H9 (cell line): ENCODE measurements around the gene CCDC187. TPM values are rescaled to one million over a fixed set of nuclear protein-coding genes. Genes with fewer than 3 reads are reported as not detected.

Experiments
- DNase-seq: peaks from one replicate; pipeline ENCODE4 v3.0.0-alpha.2; 2017
- H2AFZ ChIP-seq: one replicate; pipeline ENCODE4 v1.6.1; 2013; ENCODE audit warnings: mild to moderate bottlenecking, low read length, control low read depth, moderate library complexity
- H2AK5ac ChIP-seq: 2 replicates; pipeline ENCODE4 v1.6.1; 2013; ENCODE audit warnings: low read length, control low read depth, mixed read lengths; ENCODE audit not compliant: insufficient read length
- H2BK120ac ChIP-seq: one replicate; pipeline ENCODE4 v1.6.1; 2013; ENCODE audit warnings: low read depth, mild to moderate bottlenecking, low read length, control low read depth, inconsistent platforms; ENCODE audit not compliant: poor library complexity, severe bottlenecking
- H2BK12ac ChIP-seq: 2 replicates; pipeline ENCODE4 v1.6.1; 2013; ENCODE audit warnings: low read length, control low read depth, mixed read lengths, low read depth; ENCODE audit not compliant: insufficient read length
- H2BK15ac ChIP-seq: 2 replicates; pipeline ENCODE4 v1.6.1; 2013; ENCODE audit warnings: low read depth, low read length, control low read depth
- H2BK20ac ChIP-seq: one replicate; pipeline ENCODE4 v1.6.1; 2013; ENCODE audit warnings: low read depth, mild to moderate bottlenecking, low read length, control low read depth, inconsistent platforms; ENCODE audit not compliant: poor library complexity, severe bottlenecking
- H2BK5ac ChIP-seq: 2 replicates; pipeline ENCODE4 v1.6.1; 2013; ENCODE audit warnings: low read length, control low read depth, mixed read lengths; ENCODE audit not compliant: insufficient read length
- H3K14ac ChIP-seq: 2 replicates; pipeline ENCODE4 v1.6.1; 2013; ENCODE audit warnings: low read length, control low read depth; ENCODE audit not compliant: insufficient read depth
- H3K18ac ChIP-seq: 2 replicates; pipeline ENCODE4 v1.6.1; 2013; ENCODE audit warnings: low read depth, mild to moderate bottlenecking, mixed read lengths, low read length, control low read depth; ENCODE audit not compliant: insufficient read length
- H3K23ac ChIP-seq: 2 replicates; pipeline ENCODE4 v1.6.1; 2013; ENCODE audit warnings: low read length, control low read depth, mixed read lengths, low read depth; ENCODE audit not compliant: insufficient read length
- H3K23me2 ChIP-seq: 2 replicates; pipeline ENCODE4 v1.6.1; 2013; ENCODE audit warnings: low read depth, mild to moderate bottlenecking, mixed read lengths, low read length, control low read depth; ENCODE audit not compliant: insufficient read length, poor library complexity, severe bottlenecking
- H3K27ac ChIP-seq: 2 replicates; pipeline ENCODE4 v1.5.1; 2013; ENCODE audit warnings: low read length, control low read depth, mixed read lengths, low read depth; ENCODE audit not compliant: insufficient read length
- H3K27me3 ChIP-seq: 2 replicates; pipeline ENCODE4 v1.6.1; 2013; ENCODE audit warnings: low read length, control low read depth, inconsistent platforms; ENCODE audit not compliant: insufficient read depth
- H3K4ac ChIP-seq: 2 replicates; pipeline ENCODE4 v1.6.1; 2013; ENCODE audit warnings: low read depth, mild to moderate bottlenecking, control low read depth, inconsistent platforms, low read length, moderate library complexity
- H3K4me1 ChIP-seq: 2 replicates; pipeline ENCODE4 v1.6.1; 2013; ENCODE audit warnings: low read length, control low read depth, inconsistent platforms; ENCODE audit not compliant: insufficient read depth
- H3K4me2 ChIP-seq: 2 replicates; pipeline ENCODE4 v1.6.1; 2013; ENCODE audit warnings: low read length, control low read depth, mixed read lengths; ENCODE audit not compliant: insufficient read length, insufficient read depth
- H3K56ac ChIP-seq: 2 replicates; pipeline ENCODE4 v1.6.1; 2013; ENCODE audit warnings: low read depth, mild to moderate bottlenecking, mixed read lengths, low read length, control low read depth; ENCODE audit not compliant: insufficient read length
- H3K79me1 ChIP-seq: 2 replicates; pipeline ENCODE4 v1.6.1; 2013; ENCODE audit warnings: low read depth, mild to moderate bottlenecking, moderate library complexity, low read length, control low read depth, inconsistent platforms; ENCODE audit not compliant: insufficient read depth, poor library complexity, severe bottlenecking
- H3K79me2 ChIP-seq: 2 replicates; pipeline ENCODE4 v1.6.1; 2013; ENCODE audit warnings: low read length, control low read depth, inconsistent platforms; ENCODE audit not compliant: insufficient read depth
- H3K9ac ChIP-seq: 2 replicates; pipeline ENCODE4 v1.6.1; 2013; ENCODE audit warnings: low read length, control low read depth, mixed read lengths; ENCODE audit not compliant: insufficient read length; ENCODE audit errors: extremely low read depth
- H3K9me3 ChIP-seq: one replicate; pipeline ENCODE4 v1.6.1; 2013; ENCODE audit warnings: low read depth, low read length, inconsistent platforms; ENCODE audit not compliant: control insufficient read depth
- H3T11ph ChIP-seq: one replicate; pipeline ENCODE4 v1.6.1; 2013; ENCODE audit warnings: mild to moderate bottlenecking, low read length, control low read depth, inconsistent platforms
- H4K20me1 ChIP-seq: one replicate; pipeline ENCODE4 v1.6.1; 2013; ENCODE audit not compliant: control insufficient read depth, insufficient read length, insufficient read depth
- H4K5ac ChIP-seq: 2 replicates; pipeline ENCODE4 v1.6.1; 2013; ENCODE audit warnings: low read depth, mild to moderate bottlenecking, mixed read lengths, low read length, control low read depth; ENCODE audit not compliant: insufficient read length
- H4K8ac ChIP-seq: replicated peaks from 2 replicates; pipeline ENCODE4 v1.6.1; 2013; ENCODE audit warnings: low read length, control low read depth, mixed read lengths, low read depth; ENCODE audit not compliant: insufficient read length
- H4K91ac ChIP-seq: 2 replicates; pipeline ENCODE4 v1.6.1; 2013; ENCODE audit warnings: low read depth, mild to moderate bottlenecking, moderate library complexity, mixed read lengths, low read length, control low read depth; ENCODE audit not compliant: insufficient read length
- H3K27ac Mint-ChIP-seq, 3 experiments: 2 replicates in 2 of 3; 3 replicates in 1 of 3; pipeline ENCODE4 v1.8.0; 2020 to 2021; ENCODE audit warnings: mixed read lengths in 3 of 3, mild to moderate bottlenecking in 1 of 3, moderate library complexity in 1 of 3
- H3K27me3 Mint-ChIP-seq: 2 replicates; pipeline ENCODE4 v1.8.0; 2021; ENCODE audit warnings: low read depth, mild to moderate bottlenecking, moderate library complexity, mixed read lengths
- H3K36me3 Mint-ChIP-seq, 3 experiments: 2 replicates in 2 of 3; 3 replicates in 1 of 3; pipeline ENCODE4 v1.8.0; 2020 to 2021; ENCODE audit warnings: low read depth in 3 of 3, mixed read lengths in 3 of 3; ENCODE audit not compliant: insufficient read depth in 1 of 3
- H3K4me1 Mint-ChIP-seq, 2 experiments: 2 replicates each; pipeline ENCODE4 v1.8.0; 2020; ENCODE audit warnings: mixed read lengths in 2 of 2
- H3K4me3 Mint-ChIP-seq, 2 experiments: 2 replicates in 1 of 2; 3 replicates in 1 of 2; pipeline ENCODE4 v1.8.0; 2020 to 2021; ENCODE audit warnings: mild to moderate bottlenecking in 2 of 2, mixed read lengths in 2 of 2, moderate library complexity in 1 of 2
- H3K9me3 Mint-ChIP-seq, 2 experiments: 2 replicates in 1 of 2; 3 replicates in 1 of 2; pipeline ENCODE4 v1.8.0; 2020; ENCODE audit warnings: mild to moderate bottlenecking in 2 of 2, mixed read lengths in 2 of 2, moderate library complexity in 1 of 2
- WGBS: extraction: QIAGEN DNeasy Blood & Tissue Kit; methylation state at CpG from one replicate; pipeline ENCODE4 v1.1.7; 2013; ENCODE audit warnings: missing lambda C conversion rate, low lambda C conversion rate, mixed read lengths; ENCODE audit not compliant: insufficient read length; ENCODE audit errors: extremely low coverage; 5-methylcytosine and 5-hydroxymethylcytosine counted together
- total RNA-seq: library from RNA; stranded (reverse); gene quantifications from 2 replicates; pipeline ENCODE4 v1.2.1, GENCODE V29; 2021
- TF ChIP-seq, protein P1 (sequence below): fragments of 200-600 bp; sonication (generic); conservative IDR thresholded peaks from 3 replicates; pipeline ENCODE4 v1.8.0; 2021; ENCODE audit warnings: antibody characterized with exemption, mild to moderate bottlenecking

CCDC187 gene
- total RNA-seq, 1 experiment from 2014 or later, result 0.07 TPM

- WGBS, result no CpG with 5 or more reads among the region's 31 CpGs
- no peak overlapping the region for H2BK15ac ChIP-seq
- no peak overlapping the region for H2BK12ac ChIP-seq
- H3K79me2 ChIP-seq, result no peaks in the 10 kb centered on the region
- Mint-ChIP-seq H3K27ac (no peak overlapping the region), H3K4me3 (no peak overlapping the region), H3K4me1 (no peaks in the 10 kb centered on the region), H3K9me3 (no peaks in the 10 kb centered on the region), H3K27me3 (peaks cover 6% of the 10 kb centered on the region), H3K36me3 (no peaks in the 10 kb centered on the region)
- H3K79me1 ChIP-seq, result no peaks in the 10 kb centered on the region
- no peak overlapping the region for H3K56ac ChIP-seq
- H3T11ph ChIP-seq, result no peak overlapping the region
- no peak overlapping the region for H2BK20ac ChIP-seq
- H3K23me2 ChIP-seq, result no peaks in the 10 kb centered on the region
- H4K91ac ChIP-seq, result no peak overlapping the region
- H2BK120ac ChIP-seq, result no peak overlapping the region
- H3K9me3 ChIP-seq, result peaks cover 12% of the 10 kb centered on the region
- no peak overlapping the region for H3K4me2 ChIP-seq
- H4K8ac ChIP-seq, result no peak overlapping the region
- DNase-seq, result no peak
- H4K20me1 ChIP-seq, result no peaks in the 10 kb centered on the region
- no peak overlapping the region for H3K27ac ChIP-seq
- TF ChIP-seq, protein P1, sequence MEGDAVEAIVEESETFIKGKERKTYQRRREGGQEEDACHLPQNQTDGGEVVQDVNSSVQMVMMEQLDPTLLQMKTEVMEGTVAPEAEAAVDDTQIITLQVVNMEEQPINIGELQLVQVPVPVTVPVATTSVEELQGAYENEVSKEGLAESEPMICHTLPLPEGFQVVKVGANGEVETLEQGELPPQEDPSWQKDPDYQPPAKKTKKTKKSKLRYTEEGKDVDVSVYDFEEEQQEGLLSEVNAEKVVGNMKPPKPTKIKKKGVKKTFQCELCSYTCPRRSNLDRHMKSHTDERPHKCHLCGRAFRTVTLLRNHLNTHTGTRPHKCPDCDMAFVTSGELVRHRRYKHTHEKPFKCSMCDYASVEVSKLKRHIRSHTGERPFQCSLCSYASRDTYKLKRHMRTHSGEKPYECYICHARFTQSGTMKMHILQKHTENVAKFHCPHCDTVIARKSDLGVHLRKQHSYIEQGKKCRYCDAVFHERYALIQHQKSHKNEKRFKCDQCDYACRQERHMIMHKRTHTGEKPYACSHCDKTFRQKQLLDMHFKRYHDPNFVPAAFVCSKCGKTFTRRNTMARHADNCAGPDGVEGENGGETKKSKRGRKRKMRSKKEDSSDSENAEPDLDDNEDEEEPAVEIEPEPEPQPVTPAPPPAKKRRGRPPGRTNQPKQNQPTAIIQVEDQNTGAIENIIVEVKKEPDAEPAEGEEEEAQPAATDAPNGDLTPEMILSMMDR, result no peak
- no peak overlapping the region for H3K9ac ChIP-seq
- no peak overlapping the region for H2AFZ ChIP-seq
- H3K4ac ChIP-seq, result no peak overlapping the region
- H3K14ac ChIP-seq, result no peak overlapping the region; the same call in 1 of the 2 replicates
- no peaks in the 10 kb centered on the region for H3K4me1 ChIP-seq
- no peak overlapping the region for H2BK5ac ChIP-seq
- H3K23ac ChIP-seq, result no peak overlapping the region
- H2AK5ac ChIP-seq, result no peak overlapping the region
- H4K5ac ChIP-seq, result no peak overlapping the region
- no peaks in the 10 kb centered on the region for H3K27me3 ChIP-seq
- no peak overlapping the region for H3K18ac ChIP-seq
Observed at GRCh38 chr9:136290508-136291000, 13.3 kb downstream of the CCDC187 start.
